Measurements from ENCODE around the gene PCOLCE2. TPM values are rescaled to one million over a fixed set of nuclear protein-coding genes. Genes with fewer than 3 reads are reported as not detected.
"Not testable (repeated sequence)": the region's sequence is repeated elsewhere in the genome, so short reads cannot be mapped to it uniquely, and the experiment has no call there.

PCOLCE2 gene
- total RNA-seq, 8 experiments from 2014 or later, result 1.0 to 120 (median 9.6) TPM

GRCh38 chr3:142876417-142876816 is 12.5 kb downstream of the PCOLCE2 start:
- 20 to 83% (median 60%) methylated on average over 1 of the region's 1 CpG; no CpG with 5 or more reads in 2 of the 10 experiments for WGBS, 10 experiments
- Histone ChIP-seq H3K4me1 (replicated peaks in 1 of 2) (no peaks in the 10 kb centered on the region), H3K27ac (no peak overlapping the region), H3K4me3 (no peak overlapping the region)
- in situ Hi-C loops (cut with MboI; ENCODE audit: low pct_unique_long_range_greater_than_20kb in 2 of 9, low sequenced_read_pairs in 9 of 9, unreplicated experiment in 9 of 9), result no loop called here
- ATAC-seq (replicated peaks in 6 of 8), result no peak

- in situ Hi-C loops (cut with MboI; ENCODE audit: low pct_unique_long_range_greater_than_20kb in 2 of 9, low sequenced_read_pairs in 9 of 9, unreplicated experiment in 9 of 9), result no loop called here
- H3K27ac ChIP-seq, result no peak overlapping the region
- WGBS, 10 experiments, result 89 to 100% (median 100%) methylated on average over 1 to 2 of the region's 2 CpGs; no CpG with 5 or more reads in 3 of the 10 experiments
- no peaks in the 10 kb centered on the region for H3K4me1 ChIP-seq (replicated peaks in 1 of 2)
- no peak overlapping the region for H3K4me3 ChIP-seq
- ATAC-seq (replicated peaks in 6 of 8), result no peak
Measured at GRCh38 chr3:142875583-142876207, 13.2 kb downstream of the PCOLCE2 start.

GRCh38 chr3:142875099-142875498 is 13.8 kb downstream of the PCOLCE2 start:
- H3K4me1 ChIP-seq (replicated peaks in 1 of 2), result no peaks in the 10 kb centered on the region
- 68 to 100% (median 94%) methylated on average over 2 to 5 of the region's 5 CpGs; no CpG with 5 or more reads in 1 of the 10 experiments for WGBS, 10 experiments
- in situ Hi-C loops (cut with MboI; ENCODE audit: low pct_unique_long_range_greater_than_20kb in 2 of 9, low sequenced_read_pairs in 9 of 9, unreplicated experiment in 9 of 9), result no loop called here
- no peak overlapping the region for H3K27ac ChIP-seq
- H3K4me3 ChIP-seq, result no peak overlapping the region
- ATAC-seq (replicated peaks in 6 of 8), result no peak

- H3K27ac ChIP-seq; in situ Hi-C loops (cut with MboI; ENCODE audit: low pct_unique_long_range_greater_than_20kb in 2 of 9, low sequenced_read_pairs in 9 of 9, unreplicated experiment in 9 of 9); H3K4me3 ChIP-seq; ATAC-seq (replicated peaks in 6 of 8); H3K4me1 ChIP-seq (replicated peaks in 1 of 2): not testable (repeated sequence)
- WGBS, 10 experiments, result 78 to 100% (median 100%) methylated on average over 1 to 7 of the region's 8 CpGs; no CpG with 5 or more reads in 2 of the 10 experiments
Measured at GRCh38 chr3:142868382-142868781, 20.5 kb downstream of the PCOLCE2 start.

GRCh38 chr3:142866841-142867631 is 21.8 kb downstream of the PCOLCE2 start:
- WGBS, 10 experiments, result 55 to 97% (median 80%) methylated on average over 1 to 9 of the region's 9 CpGs
- Histone ChIP-seq H3K27ac (no peak overlapping the region), H3K4me3 (no peak overlapping the region), H3K4me1 (replicated peaks in 1 of 2) (no peaks in the 10 kb centered on the region)
- ATAC-seq (replicated peaks in 6 of 8), result peak in 3 of 8 experiments; percentile 8 to 49 (median 32)
- in situ Hi-C loops (cut with MboI; ENCODE audit: low pct_unique_long_range_greater_than_20kb in 2 of 9, low sequenced_read_pairs in 9 of 9, unreplicated experiment in 9 of 9), result no loop called here

GRCh38 chr3:142863930-142864920 is 24.7 kb downstream of the PCOLCE2 start:
- 0 to 100% (median 83%) methylated on average over 4 to 8 of the region's 8 CpGs for WGBS, 10 experiments
- H3K4me1 ChIP-seq (replicated peaks in 1 of 2), result no peaks in the 10 kb centered on the region
- H3K4me3 ChIP-seq, result no peak overlapping the region
- in situ Hi-C loops (cut with MboI; ENCODE audit: low pct_unique_long_range_greater_than_20kb in 2 of 9, low sequenced_read_pairs in 9 of 9, unreplicated experiment in 9 of 9), result no loop called here
- ATAC-seq (replicated peaks in 6 of 8), result peak in 3 of 8 experiments; percentile 77 to 89 (median 83)
- H3K27ac ChIP-seq, result no peak overlapping the region

GRCh38 chr3:142863010-142863817 is 25.7 kb downstream of the PCOLCE2 start:
- no peaks in the 10 kb centered on the region for H3K4me1 ChIP-seq (replicated peaks in 1 of 2)
- in situ Hi-C loops (cut with MboI; ENCODE audit: low pct_unique_long_range_greater_than_20kb in 2 of 9, low sequenced_read_pairs in 9 of 9, unreplicated experiment in 9 of 9), result no loop called here
- WGBS, 10 experiments, result 0 to 83% (median 42%) methylated on average over 1 to 7 of the region's 7 CpGs
- no peak overlapping the region for H3K4me3 ChIP-seq
- peak in 3 of 8 experiments; percentile 67 to 81 (median 73) for ATAC-seq (replicated peaks in 6 of 8)
- H3K27ac ChIP-seq, result no peak overlapping the region

- Histone ChIP-seq H3K4me1 (replicated peaks in 1 of 2) (no peaks in the 10 kb centered on the region), H3K4me3 (no peak overlapping the region), H3K27ac (no peak overlapping the region)
- in situ Hi-C loops (cut with MboI; ENCODE audit: low pct_unique_long_range_greater_than_20kb in 2 of 9, low sequenced_read_pairs in 9 of 9, unreplicated experiment in 9 of 9), result no loop called here
- 0 to 80% (median 50%) methylated on average over 1 to 3 of the region's 4 CpGs; no CpG with 5 or more reads in 4 of the 10 experiments for WGBS, 10 experiments
- ATAC-seq (replicated peaks in 6 of 8), result no peak
Measured at GRCh38 chr3:142861926-142862325, 27.0 kb downstream of the PCOLCE2 start.

GRCh38 chr3:142858043-142858442 is 30.8 kb downstream of the PCOLCE2 start:
- no peaks in the 10 kb centered on the region for H3K4me1 ChIP-seq (replicated peaks in 1 of 2)
- ATAC-seq (replicated peaks in 6 of 8), result no peak
- 50 to 100% (median 90%) methylated on average over 1 to 3 of the region's 3 CpGs; no CpG with 5 or more reads in 2 of the 10 experiments for WGBS, 10 experiments

GRCh38 chr3:142857056-142857455 is 31.8 kb downstream of the PCOLCE2 start:
- Histone ChIP-seq H3K27ac (no peak overlapping the region), H3K4me1 (replicated peaks in 1 of 2) (no peaks in the 10 kb centered on the region), H3K4me3 (no peak overlapping the region)
- in situ Hi-C loops (cut with MboI; ENCODE audit: low pct_unique_long_range_greater_than_20kb in 2 of 9, low sequenced_read_pairs in 9 of 9, unreplicated experiment in 9 of 9), result no loop called here
- peak in 4 of 8 experiments; percentile 45 to 88 (median 54) for ATAC-seq (replicated peaks in 6 of 8)
- 44 to 82% (median 70%) methylated on average over 2 to 5 of the region's 6 CpGs; no CpG with 5 or more reads in 3 of the 10 experiments for WGBS, 10 experiments

More at GRCh38 chr3:142858043-142858442, 30.8 kb downstream of the PCOLCE2 start:
- in situ Hi-C loops (cut with MboI; ENCODE audit: low pct_unique_long_range_greater_than_20kb in 2 of 9, low sequenced_read_pairs in 9 of 9, unreplicated experiment in 9 of 9), result no loop called here
- H3K4me3 ChIP-seq, result no peak overlapping the region
- H3K27ac ChIP-seq, result no peak overlapping the region

GRCh38 chr3:142853270-142854168 is 35.4 kb downstream of the PCOLCE2 start:
- ATAC-seq (replicated peaks in 6 of 8), result peak in 1 of 8 experiments; percentile 45
- no peak overlapping the region for H3K4me3 ChIP-seq
- H3K4me1 ChIP-seq (replicated peaks in 1 of 2), result no peaks in the 10 kb centered on the region
- H3K27ac ChIP-seq, result no peak overlapping the region
- WGBS, 10 experiments, result 0 to 61% (median 41%) methylated on average over 4 to 9 of the region's 10 CpGs
- in situ Hi-C loops (cut with MboI; ENCODE audit: low pct_unique_long_range_greater_than_20kb in 2 of 9, low sequenced_read_pairs in 9 of 9, unreplicated experiment in 9 of 9), result no loop called here
